Mammary epithelial cell (primary cell): Measurements from ENCODE around the gene RFPL2.

Source experiments
- EZH2 ChIP-seq: IDR thresholded peaks from 2 replicates; pipeline ENCODE4 v1.6.1; 2012; ENCODE audit warnings: low read length, inconsistent platforms, borderline replicate concordance
- TF ChIP-seq, protein P1 (sequence below), 2 donors: IDR thresholded peaks in 1 of 2; conservative IDR thresholded peaks in 1 of 2; 2 replicates each; pipeline ENCODE4 v1.5.1; 2011 to 2012; ENCODE audit warnings: inconsistent platforms in 2 of 2, low read length in 2 of 2, mild to moderate bottlenecking in 2 of 2, control low read depth in 1 of 2, low read depth in 1 of 2; ENCODE audit not compliant: insufficient read depth in 1 of 2; ENCODE audit errors: extremely low read depth in 1 of 2

DNA sequence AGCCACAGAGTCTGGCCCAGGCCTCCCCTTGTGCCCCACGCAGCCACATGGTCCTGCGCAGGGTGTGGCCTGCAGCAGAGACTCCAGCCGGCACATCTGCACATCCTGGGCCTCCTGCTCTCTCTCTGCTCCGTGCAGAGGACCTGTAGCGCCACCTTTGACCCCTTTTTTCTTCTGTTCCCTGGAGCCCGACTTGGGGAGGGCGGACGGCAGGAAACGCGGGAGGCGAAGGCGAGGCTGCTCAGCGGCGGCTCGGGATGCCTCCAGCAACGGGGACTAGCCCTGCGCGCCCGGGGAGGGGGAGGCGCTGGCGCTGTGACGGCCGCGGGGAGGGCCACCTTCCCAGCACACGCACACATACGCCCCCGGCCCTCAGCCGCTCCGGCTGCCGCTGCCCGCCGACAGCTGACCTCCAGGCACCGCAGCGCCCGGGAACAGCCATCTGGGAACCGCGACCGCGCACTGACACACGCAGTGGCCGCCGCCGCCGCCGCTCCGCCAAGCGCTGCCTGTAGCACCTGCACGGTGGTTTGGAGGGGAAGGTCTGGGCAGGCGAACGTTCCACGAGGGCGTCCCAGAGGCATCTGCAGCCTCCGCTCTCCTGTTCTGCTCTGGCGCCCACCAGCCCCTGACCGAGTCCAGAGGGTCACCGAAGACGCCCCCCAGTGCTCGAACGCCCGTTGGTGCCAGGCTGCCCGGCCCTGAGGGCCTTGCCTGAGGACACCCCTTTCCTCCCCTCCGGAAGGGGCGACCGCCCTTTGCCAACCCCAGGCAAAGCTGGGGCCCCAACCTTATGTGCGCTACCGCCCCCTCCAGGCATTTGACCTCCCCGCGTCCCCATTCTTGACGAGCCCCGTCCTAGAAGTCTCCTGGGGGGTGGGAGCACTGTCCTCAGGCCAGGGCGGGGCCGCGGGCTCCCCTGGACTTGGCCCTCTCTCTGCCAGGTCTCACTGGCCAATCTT lies 28.9 kb downstream of the RFPL2 start:
- TF ChIP-seq, protein P1, sequence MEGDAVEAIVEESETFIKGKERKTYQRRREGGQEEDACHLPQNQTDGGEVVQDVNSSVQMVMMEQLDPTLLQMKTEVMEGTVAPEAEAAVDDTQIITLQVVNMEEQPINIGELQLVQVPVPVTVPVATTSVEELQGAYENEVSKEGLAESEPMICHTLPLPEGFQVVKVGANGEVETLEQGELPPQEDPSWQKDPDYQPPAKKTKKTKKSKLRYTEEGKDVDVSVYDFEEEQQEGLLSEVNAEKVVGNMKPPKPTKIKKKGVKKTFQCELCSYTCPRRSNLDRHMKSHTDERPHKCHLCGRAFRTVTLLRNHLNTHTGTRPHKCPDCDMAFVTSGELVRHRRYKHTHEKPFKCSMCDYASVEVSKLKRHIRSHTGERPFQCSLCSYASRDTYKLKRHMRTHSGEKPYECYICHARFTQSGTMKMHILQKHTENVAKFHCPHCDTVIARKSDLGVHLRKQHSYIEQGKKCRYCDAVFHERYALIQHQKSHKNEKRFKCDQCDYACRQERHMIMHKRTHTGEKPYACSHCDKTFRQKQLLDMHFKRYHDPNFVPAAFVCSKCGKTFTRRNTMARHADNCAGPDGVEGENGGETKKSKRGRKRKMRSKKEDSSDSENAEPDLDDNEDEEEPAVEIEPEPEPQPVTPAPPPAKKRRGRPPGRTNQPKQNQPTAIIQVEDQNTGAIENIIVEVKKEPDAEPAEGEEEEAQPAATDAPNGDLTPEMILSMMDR (conservative IDR thresholded peaks at IDR 0.05 in 1 of 2, IDR thresholded peaks at IDR 0.05 in 1 of 2; ENCODE audit: extremely low read depth in 1 of 2, insufficient read depth in 1 of 2, low read depth in 1 of 2, low read length in 2 of 2): no peak
- TF ChIP-seq EZH2: no peak
